Measurements from ENCODE around the gene DAB1.

Gene DAB1

DNA sequence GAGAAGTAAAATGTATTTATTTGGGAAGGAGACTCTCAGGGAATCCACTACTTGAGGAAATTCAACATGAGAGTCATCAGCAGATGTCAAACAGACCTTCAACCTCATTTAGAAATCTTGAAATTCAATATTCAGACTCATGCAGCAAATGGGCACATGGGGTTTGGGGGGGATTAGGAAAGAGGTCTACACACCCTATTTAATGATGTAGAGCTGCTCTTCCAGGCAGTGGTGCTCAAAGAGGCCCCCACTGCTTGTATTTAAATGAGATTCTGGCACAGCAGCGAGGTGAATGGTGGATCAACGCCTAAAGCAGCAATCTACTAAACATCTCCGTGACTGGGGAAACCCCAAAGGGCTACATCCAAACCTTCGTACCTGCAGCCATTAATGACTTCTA lies 244.9 kb downstream of the DAB1 start:
- H3K27ac ChIP-seq = no peak overlapping the region
- H3K27me3 ChIP-seq = no peaks in the 10 kb centered on the region
- no peaks in the 10 kb centered on the region for H3K36me3 ChIP-seq
- DNase-seq = no peak
- no peak overlapping the region for H3K4me3 ChIP-seq
- no peaks in the 10 kb centered on the region for H3K9me3 ChIP-seq
- intact Hi-C loops (cut with DNase I; ENCODE audit: low total_unique reads) = no loop called here
- TF ChIP-seq CTCF (IDR thresholded peaks at IDR 0.05) = no peak
- no peaks in the 10 kb centered on the region for H3K4me1 ChIP-seq

- Histone ChIP-seq H3K27me3 (no peaks in the 10 kb centered on the region), H3K27ac (no peak overlapping the region), H3K4me1 (no peaks in the 10 kb centered on the region), H3K4me3 (no peak overlapping the region), H3K36me3 (no peaks in the 10 kb centered on the region), H3K9me3 (no peaks in the 10 kb centered on the region)
- no peak for DNase-seq
- intact Hi-C loops (cut with DNase I; ENCODE audit: low total_unique reads) = no loop called here
- TF ChIP-seq CTCF (IDR thresholded peaks at IDR 0.05) = no peak
Measured at GRCh38 chr1:57175506-57175905, 248.4 kb downstream of the DAB1 start.

DNA sequence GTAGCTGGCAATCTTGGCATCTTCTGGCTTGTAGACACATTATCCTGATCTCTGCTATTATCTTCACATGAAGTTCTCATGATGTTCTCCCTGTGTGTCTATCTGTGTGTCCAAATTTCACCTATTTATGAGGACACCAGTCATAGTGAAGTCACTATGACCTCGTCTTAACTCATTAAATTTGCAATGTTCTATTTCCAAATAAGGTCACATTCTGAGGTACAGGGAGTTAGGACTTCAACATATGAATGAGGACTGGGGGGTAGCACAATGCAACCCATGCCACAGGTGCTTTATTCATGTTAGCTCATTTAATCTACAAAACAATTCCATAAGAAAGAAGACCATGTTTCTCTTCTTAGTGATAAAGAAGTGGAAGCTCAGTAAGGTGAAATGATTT lies 251.8 kb downstream of the DAB1 start:
- H3K9me3 ChIP-seq = no peaks in the 10 kb centered on the region
- intact Hi-C loops (cut with DNase I; ENCODE audit: low total_unique reads) = no loop called here

DNA sequence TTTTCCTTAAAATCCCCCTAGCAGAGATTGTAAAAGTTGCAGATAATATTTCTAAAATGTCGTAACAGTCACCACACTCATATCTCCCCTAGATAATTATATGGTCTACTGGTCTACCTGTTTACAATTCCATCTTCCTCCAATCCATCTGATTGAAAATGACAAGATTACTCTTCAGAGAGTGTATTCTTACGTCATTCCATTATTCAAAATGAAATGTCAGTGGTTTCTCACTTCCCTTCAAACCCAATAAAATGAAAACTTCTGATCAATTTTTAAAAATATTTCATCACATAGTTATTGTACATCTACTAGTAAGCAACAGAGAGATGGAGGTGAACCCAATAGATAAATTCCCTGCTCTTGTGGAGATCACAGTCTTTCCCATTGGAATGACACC lies 255.9 kb downstream of the DAB1 start:
- H3K27me3 ChIP-seq = no peaks in the 10 kb centered on the region
- no peak overlapping the region for H3K27ac ChIP-seq
- no peak overlapping the region for H3K4me3 ChIP-seq
- no peaks in the 10 kb centered on the region for H3K9me3 ChIP-seq
- H3K4me1 ChIP-seq = no peaks in the 10 kb centered on the region
- intact Hi-C loops (cut with DNase I; ENCODE audit: low total_unique reads) = no loop called here
- TF ChIP-seq CTCF (IDR thresholded peaks at IDR 0.05) = no peak
- H3K36me3 ChIP-seq = no peaks in the 10 kb centered on the region
- no peak for DNase-seq

More for the DNA sequence above, 251.8 kb downstream of the DAB1 start:
- Histone ChIP-seq H3K27me3 (no peaks in the 10 kb centered on the region), H3K36me3 (no peaks in the 10 kb centered on the region), H3K27ac (no peak overlapping the region), H3K4me3 (no peak overlapping the region), H3K4me1 (no peaks in the 10 kb centered on the region)
- DNase-seq = no peak
- no peak for TF ChIP-seq CTCF (IDR thresholded peaks at IDR 0.05)

DNA sequence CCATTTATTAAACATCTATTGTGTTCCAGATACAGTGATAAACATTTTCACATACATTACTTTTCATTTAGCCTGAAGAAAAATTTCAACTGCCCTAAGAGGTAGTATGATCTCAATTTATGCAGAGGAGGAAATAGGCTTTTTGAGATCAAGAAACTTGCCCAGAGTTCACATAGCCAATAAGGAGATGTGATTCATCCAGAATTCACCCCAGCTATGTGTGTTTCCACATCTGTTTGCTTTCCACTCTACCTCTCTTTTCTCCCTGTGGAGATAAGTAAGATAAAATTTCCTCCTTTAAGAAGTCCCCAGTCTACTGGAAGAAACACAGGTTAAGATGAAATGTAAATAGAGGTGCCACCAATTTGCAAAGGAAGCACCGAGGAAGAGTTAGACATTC lies 258.3 kb downstream of the DAB1 start:
- no peak overlapping the region for H3K4me3 ChIP-seq
- no peaks in the 10 kb centered on the region for H3K4me1 ChIP-seq
- intact Hi-C loops (cut with DNase I; ENCODE audit: low total_unique reads) = no loop called here
- no peak for TF ChIP-seq CTCF (IDR thresholded peaks at IDR 0.05)
- no peaks in the 10 kb centered on the region for H3K36me3 ChIP-seq
- DNase-seq = no peak
- no peak overlapping the region for H3K27ac ChIP-seq
- H3K9me3 ChIP-seq = no peaks in the 10 kb centered on the region
- no peaks in the 10 kb centered on the region for H3K27me3 ChIP-seq

GRCh38 chr1:57164584-57164983 lies 259.3 kb downstream of the DAB1 start:
- no peak for TF ChIP-seq CTCF (IDR thresholded peaks at IDR 0.05)
- Histone ChIP-seq H3K27me3 (no peaks in the 10 kb centered on the region), H3K4me1 (no peaks in the 10 kb centered on the region), H3K4me3 (no peak overlapping the region), H3K27ac (no peak overlapping the region), H3K36me3 (no peaks in the 10 kb centered on the region), H3K9me3 (no peaks in the 10 kb centered on the region)
- DNase-seq = no peak
- intact Hi-C loops (cut with DNase I; ENCODE audit: low total_unique reads) = no loop called here

Measured in tibial artery (tissue), 4 donors.